Brain microvascular endothelial cell (primary cell): ENCODE measurements around the gene RNMT.

Experiments used
- DNase-seq: peaks from one replicate; pipeline ENCODE4 v3.0.0-alpha.2; 2020
- H3K27ac ChIP-seq: fragments of 250-450 bp; sonication (Bioruptor Pico); 2 replicates; pipeline ENCODE4 v1.5.1; 2020; ENCODE audit warnings: mild to moderate bottlenecking, moderate library complexity
- H3K27me3 ChIP-seq: fragments of 250-450 bp; sonication (Bioruptor Pico); replicated peaks from 2 replicates; pipeline ENCODE4 v1.5.1; 2020; ENCODE audit warnings: mild to moderate bottlenecking
- H3K36me3 ChIP-seq: fragments of 250-450 bp; sonication (Bioruptor Pico); replicated peaks from 2 replicates; pipeline ENCODE4 v1.5.1; 2020; ENCODE audit warnings: mild to moderate bottlenecking
- H3K4me3 ChIP-seq: 2 replicates; pipeline ENCODE4 v1.5.1; 2011; ENCODE audit warnings: low read depth, mild to moderate bottlenecking, control low read depth, low read length, moderate library complexity
- in situ Hi-C: cut with HindIII; loops from 2 replicates; pipeline ENCODE4 v1.10.0; 2017; ENCODE audit warnings: low sequenced_read_pairs, low pct_ligation_motif_present
- TF ChIP-seq, protein P1 (sequence below): IDR thresholded peaks from 2 replicates; pipeline ENCODE4 v1.5.1; 2011; ENCODE audit warnings: low read depth, mild to moderate bottlenecking, moderate library complexity, low read length, control low read depth, inconsistent platforms; ENCODE audit errors: missing control alignments

The RNMT gene

GRCh38 chr18:13715330-13715729 lies 11.1 kb upstream of the RNMT start:
- TF ChIP-seq, protein P1, sequence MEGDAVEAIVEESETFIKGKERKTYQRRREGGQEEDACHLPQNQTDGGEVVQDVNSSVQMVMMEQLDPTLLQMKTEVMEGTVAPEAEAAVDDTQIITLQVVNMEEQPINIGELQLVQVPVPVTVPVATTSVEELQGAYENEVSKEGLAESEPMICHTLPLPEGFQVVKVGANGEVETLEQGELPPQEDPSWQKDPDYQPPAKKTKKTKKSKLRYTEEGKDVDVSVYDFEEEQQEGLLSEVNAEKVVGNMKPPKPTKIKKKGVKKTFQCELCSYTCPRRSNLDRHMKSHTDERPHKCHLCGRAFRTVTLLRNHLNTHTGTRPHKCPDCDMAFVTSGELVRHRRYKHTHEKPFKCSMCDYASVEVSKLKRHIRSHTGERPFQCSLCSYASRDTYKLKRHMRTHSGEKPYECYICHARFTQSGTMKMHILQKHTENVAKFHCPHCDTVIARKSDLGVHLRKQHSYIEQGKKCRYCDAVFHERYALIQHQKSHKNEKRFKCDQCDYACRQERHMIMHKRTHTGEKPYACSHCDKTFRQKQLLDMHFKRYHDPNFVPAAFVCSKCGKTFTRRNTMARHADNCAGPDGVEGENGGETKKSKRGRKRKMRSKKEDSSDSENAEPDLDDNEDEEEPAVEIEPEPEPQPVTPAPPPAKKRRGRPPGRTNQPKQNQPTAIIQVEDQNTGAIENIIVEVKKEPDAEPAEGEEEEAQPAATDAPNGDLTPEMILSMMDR: no peak
- in situ Hi-C loops: no loop called here
- no peak for DNase-seq
- Histone ChIP-seq H3K27me3 (no peaks in the 10 kb centered on the region), H3K27ac (no peak overlapping the region), H3K36me3 (no peaks in the 10 kb centered on the region), H3K4me3 (no peak overlapping the region)

DNA sequence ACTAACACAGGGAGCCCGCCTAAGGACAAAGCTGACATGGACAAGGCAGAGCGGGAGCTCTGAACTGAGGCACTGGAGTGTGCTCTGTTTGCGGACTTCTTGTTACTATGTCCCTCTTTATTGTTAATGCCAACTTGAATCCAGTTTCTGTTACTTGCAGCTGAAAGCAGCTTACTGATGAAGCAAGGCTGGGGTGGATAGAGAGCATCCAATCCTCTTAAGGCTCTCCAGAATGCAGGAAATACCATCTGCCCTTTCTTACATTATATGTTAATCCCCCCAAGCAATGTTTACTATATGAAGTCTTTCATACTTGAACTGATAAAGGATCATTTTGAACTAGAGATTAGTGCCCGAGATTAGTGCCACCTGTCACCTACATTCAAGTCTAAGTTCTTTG lies 9.6 kb upstream of the RNMT start:
- H3K27ac ChIP-seq: no peak overlapping the region
- in situ Hi-C loops: no loop called here
- TF ChIP-seq, protein P1: no peak

GRCh38 chr18:13720123-13720522 lies 6.3 kb upstream of the RNMT start:
- Histone ChIP-seq H3K36me3 (no peaks in the 10 kb centered on the region), H3K4me3 (no peak overlapping the region), H3K27ac (no peak overlapping the region), H3K27me3 (no peaks in the 10 kb centered on the region)
- in situ Hi-C loops: no loop called here
- DNase-seq: no peak
- TF ChIP-seq, protein P1: no peak

More for the DNA sequence above, 9.6 kb upstream of the RNMT start:
- H3K27me3 ChIP-seq: no peaks in the 10 kb centered on the region
- no peaks in the 10 kb centered on the region for H3K36me3 ChIP-seq
- H3K4me3 ChIP-seq: no peak overlapping the region
- DNase-seq: no peak

DNA sequence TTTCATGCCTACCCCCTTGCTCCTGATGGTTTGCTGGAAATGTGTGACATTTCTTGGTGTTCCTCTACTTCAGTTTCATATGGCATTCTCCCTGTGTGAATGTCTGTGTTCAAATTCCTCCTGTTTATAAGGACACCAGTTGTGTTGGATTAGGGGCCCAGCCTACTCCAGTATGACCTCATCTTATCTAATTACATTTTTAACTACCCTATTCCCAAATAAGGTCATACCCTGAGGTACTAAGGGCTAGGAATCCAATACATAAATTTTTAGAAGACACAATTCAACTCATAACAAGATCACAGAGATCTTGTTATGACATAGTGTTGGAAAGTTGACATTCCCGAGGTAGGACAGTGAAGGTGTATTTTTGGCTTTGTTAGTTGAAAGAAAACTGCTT lies 5.6 kb upstream of the RNMT start:
- TF ChIP-seq, protein P1: no peak
- Histone ChIP-seq H3K36me3 (no peaks in the 10 kb centered on the region), H3K4me3 (no peak overlapping the region), H3K27ac (no peak overlapping the region), H3K27me3 (no peaks in the 10 kb centered on the region)
- in situ Hi-C loops: no loop called here
- DNase-seq: no peak

- in situ Hi-C loops: no loop called here
- Histone ChIP-seq H3K27me3 (no peaks in the 10 kb centered on the region), H3K27ac (peak overlapping the region; percentile 89), H3K36me3 (no peaks in the 10 kb centered on the region), H3K4me3 (peak overlapping the region; percentile 97)
- no peak for DNase-seq
- TF ChIP-seq, protein P1: no peak
Measured at GRCh38 chr18:13725566-13726231, 774 bp upstream of the RNMT start.

DNA sequence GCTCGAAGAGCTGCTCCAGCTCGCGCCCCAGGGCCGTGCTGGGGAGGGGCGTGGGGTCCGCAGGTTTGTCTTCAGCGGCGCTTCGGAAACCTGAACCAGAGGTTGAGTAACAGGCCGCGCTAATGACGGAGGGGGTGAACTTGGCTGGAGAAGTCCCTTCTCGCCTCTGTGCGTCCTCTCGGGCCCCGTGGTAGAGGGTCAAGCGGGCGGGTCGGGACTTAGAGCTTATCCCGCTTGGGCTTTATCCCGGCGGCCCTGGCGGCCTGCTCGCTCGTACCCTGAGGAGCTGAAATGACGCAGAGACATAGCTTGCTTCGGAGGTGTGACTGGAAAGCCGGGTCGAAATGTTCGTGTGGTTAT lies 479 bp downstream of the RNMT start:
- DNase-seq: peak; percentile 55
- H3K27me3 ChIP-seq: no peaks in the 10 kb centered on the region
- peak overlapping the region; percentile 97 for H3K4me3 ChIP-seq
- H3K27ac ChIP-seq: peak overlapping the region; percentile 89
- in situ Hi-C loops: no loop called here
- TF ChIP-seq, protein P1: no peak
- no peaks in the 10 kb centered on the region for H3K36me3 ChIP-seq
